ENCODE results near the gene LGR6.
"Not testable (repeated sequence)": the region's sequence is repeated elsewhere in the genome, so short reads cannot be mapped to it uniquely, and the experiment has no call there.

The LGR6 gene

GRCh38 chr1:202176949-202177927 is 16.4 kb upstream of the LGR6 start:
- DNase-seq (ENCODE audit: extremely low read depth in 1 of 2, low read depth in 1 of 2) = no peak

- no peak for DNase-seq (ENCODE audit: extremely low read depth in 1 of 2, low read depth in 1 of 2)
Measured at GRCh38 chr1:202179828-202180750, 13.5 kb upstream of the LGR6 start.

GRCh38 chr1:202180751-202181139 is 12.9 kb upstream of the LGR6 start:
- DNase-seq (ENCODE audit: extremely low read depth in 1 of 2, low read depth in 1 of 2) = not testable (repeated sequence)

GRCh38 chr1:202181586-202181985 is 12.0 kb upstream of the LGR6 start:
- no peak for DNase-seq (ENCODE audit: extremely low read depth in 1 of 2, low read depth in 1 of 2)

- no peak for DNase-seq (ENCODE audit: extremely low read depth in 1 of 2, low read depth in 1 of 2)
Measured at GRCh38 chr1:202182040-202182877, 11.3 kb upstream of the LGR6 start.

- DNase-seq (ENCODE audit: extremely low read depth in 1 of 2, low read depth in 1 of 2) = peak in 1 of 2 donors; percentile 74
Measured at GRCh38 chr1:202184750-202185460, 8.7 kb upstream of the LGR6 start.

- no peak for DNase-seq (ENCODE audit: extremely low read depth in 1 of 2, low read depth in 1 of 2)
Measured at GRCh38 chr1:202186327-202186726, 7.3 kb upstream of the LGR6 start.

- DNase-seq (ENCODE audit: extremely low read depth in 1 of 2, low read depth in 1 of 2) = no peak
Measured at GRCh38 chr1:202187041-202187671, 6.4 kb upstream of the LGR6 start.

GRCh38 chr1:202187697-202188407 is 5.7 kb upstream of the LGR6 start:
- no peak for DNase-seq (ENCODE audit: extremely low read depth in 1 of 2, low read depth in 1 of 2)

- peak in 1 of 2 donors; percentile 56 for DNase-seq (ENCODE audit: extremely low read depth in 1 of 2, low read depth in 1 of 2)
Measured at GRCh38 chr1:202189001-202189790, 4.4 kb upstream of the LGR6 start.

- DNase-seq (ENCODE audit: extremely low read depth in 1 of 2, low read depth in 1 of 2) = no peak
Measured at GRCh38 chr1:202189918-202190715, 3.5 kb upstream of the LGR6 start.

- DNase-seq (ENCODE audit: extremely low read depth in 1 of 2, low read depth in 1 of 2) = not testable (repeated sequence)
Measured at GRCh38 chr1:202191391-202191790, 2.2 kb upstream of the LGR6 start.

- peak in 1 of 2 donors; percentile 23 for DNase-seq (ENCODE audit: extremely low read depth in 1 of 2, low read depth in 1 of 2)
Measured at GRCh38 chr1:202192770-202193613, 607 bp upstream of the LGR6 start.

- DNase-seq (ENCODE audit: extremely low read depth in 1 of 2, low read depth in 1 of 2) = no peak
Measured at GRCh38 chr1:202194328-202194648, 689 bp downstream of the LGR6 start.

GRCh38 chr1:202197653-202198365 is 4.2 kb downstream of the LGR6 start:
- DNase-seq (ENCODE audit: extremely low read depth in 1 of 2, low read depth in 1 of 2) = no peak

GRCh38 chr1:202198366-202198724 is 4.7 kb downstream of the LGR6 start:
- DNase-seq (ENCODE audit: extremely low read depth in 1 of 2, low read depth in 1 of 2) = no peak

All from stimulated activated CD8-positive, alpha-beta memory T cell treated with anti-CD3 and anti-CD28 coated beads, Interleukin-7, amount 100 ng/mL, for 48 hours (primary cell).